SK-MEL-5 (cell line): Measurements from ENCODE around the gene GJD3. TPM values are rescaled to one million over a fixed set of nuclear protein-coding genes. Genes with fewer than 3 reads are reported as not detected.
"Not testable (repeated sequence)": the region's sequence is repeated elsewhere in the genome, so short reads cannot be mapped to it uniquely, and the experiment has no call there.

Experiments used
- DNase-seq: peaks from one replicate; pipeline ENCODE4 v3.0.0-alpha.2; 2016; ENCODE audit warnings: low read depth, low spot score
- in situ Hi-C: cut with HindIII; loops from 2 replicates; pipeline ENCODE4 v1.10.0; 2016; ENCODE audit warnings: low sequenced_read_pairs, high pct_unique_total_duplicates, low pct_unique_long_range_greater_than_20kb
- polyA plus RNA-seq, 2 experiments: library from polyadenylated mRNA; depleted of rRNA; stranded (reverse); fragments of >200 nt; gene quantifications; 2 replicates each; pipeline ENCODE4 v1.2.3, GENCODE V29; 2015
- total RNA-seq: library from RNA; depleted of rRNA; stranded (reverse); fragments of >200 nt; shearing (Covaris generic); gene quantifications from 2 replicates; pipeline ENCODE4 v1.2.3, GENCODE V29; 2014; rRNA removed

Gene GJD3
- total RNA-seq, result not detected in 2 replicates
- polyA plus RNA-seq (2015; cell fraction: cytosol; rRNA removed), result 0.18 TPM in 1 of 2 replicates, not detected in the other
- not detected in 2 replicates for polyA plus RNA-seq (2015; cell fraction: nucleus; rRNA removed)

- in situ Hi-C loops, result no loop called here
Measured at GRCh38 chr17:40364121-40364861, at the start of gene GJD3. Gene GJD3 (minus strand): TSS chr17:40364737. CDS start chr17:40363815, 922 bp downstream.

GRCh38 chr17:40414312-40414711, 49.8 kb upstream of the GJD3 start:
- in situ Hi-C loops, result loop anchor here (25.0 kb wide), 1 partner anchor 352 kb away; the partner anchor contains the start of genes MED24 and THRA
- DNase-seq, result not testable (repeated sequence)

More at GRCh38 chr17:40364121-40364861, at the start of gene GJD3:
- no peak for DNase-seq

GRCh38 chr17:40412880-40413279, 48.3 kb upstream of the GJD3 start:
- DNase-seq, result no peak
- in situ Hi-C loops, result loop anchor here (25.0 kb wide), 1 partner anchor 351 kb away; the partner anchor contains the start of genes MED24 and THRA

GRCh38 chr17:40411821-40412220, 47.3 kb upstream of the GJD3 start:
- no peak for DNase-seq
- in situ Hi-C loops, result loop anchor here (25.0 kb wide), 1 partner anchor 350 kb away; the partner anchor contains the start of genes MED24 and THRA

GRCh38 chr17:40410082-40410481, 45.5 kb upstream of the GJD3 start:
- DNase-seq, result no peak
- in situ Hi-C loops, result loop anchor here (25.0 kb wide), 1 partner anchor 348 kb away; the partner anchor contains the start of genes MED24 and THRA

- DNase-seq, result not testable (repeated sequence)
- in situ Hi-C loops, result loop anchor here (25.0 kb wide), 1 partner anchor 347 kb away; the partner anchor contains the start of genes MED24 and THRA
Measured at GRCh38 chr17:40409540-40409939, 45.0 kb upstream of the GJD3 start.

- DNase-seq, result no peak
- in situ Hi-C loops, result loop anchor here (25.0 kb wide), 1 partner anchor 345 kb away; the partner anchor contains the start of genes MED24 and THRA
Measured at GRCh38 chr17:40407460-40407859, 42.9 kb upstream of the GJD3 start.

GRCh38 chr17:40404003-40404402, 39.5 kb upstream of the GJD3 start:
- in situ Hi-C loops, result loop anchor here (25.0 kb wide), 1 partner anchor 342 kb away; the partner anchor contains the start of genes MED24 and THRA
- no peak for DNase-seq

- in situ Hi-C loops, result loop anchor here (25.0 kb wide), 1 partner anchor 340 kb away; the partner anchor contains the start of genes MED24 and THRA
- DNase-seq, result no peak
Measured at GRCh38 chr17:40402668-40403067, 38.1 kb upstream of the GJD3 start.

GRCh38 chr17:40399185-40399584, 34.6 kb upstream of the GJD3 start:
- peak; percentile 83 for DNase-seq

GRCh38 chr17:40386555-40386954, 22.0 kb upstream of the GJD3 start:
- in situ Hi-C loops, result not testable (repeated sequence)

More at GRCh38 chr17:40399185-40399584, 34.6 kb upstream of the GJD3 start:
- in situ Hi-C loops, result no loop called here

GRCh38 chr17:40382251-40382650, 17.7 kb upstream of the GJD3 start:
- DNase-seq, result no peak
- in situ Hi-C loops, result no loop called here

More at GRCh38 chr17:40386555-40386954, 22.0 kb upstream of the GJD3 start:
- DNase-seq, result not testable (repeated sequence)

GRCh38 chr17:40378966-40379365, 14.4 kb upstream of the GJD3 start:
- in situ Hi-C loops, result no loop called here

GRCh38 chr17:40377832-40378231, 13.3 kb upstream of the GJD3 start:
- no peak for DNase-seq
- in situ Hi-C loops, result no loop called here

More at GRCh38 chr17:40378966-40379365, 14.4 kb upstream of the GJD3 start:
- no peak for DNase-seq

GRCh38 chr17:40376541-40376940, 12.0 kb upstream of the GJD3 start:
- in situ Hi-C loops, DNase-seq: not testable (repeated sequence)

GRCh38 chr17:40375786-40376185, 11.2 kb upstream of the GJD3 start:
- DNase-seq, in situ Hi-C loops: not testable (repeated sequence)

GRCh38 chr17:40374821-40375498, 10.4 kb upstream of the GJD3 start:
- no peak for DNase-seq
- in situ Hi-C loops, result no loop called here

GRCh38 chr17:40373999-40374398, 9.5 kb upstream of the GJD3 start:
- DNase-seq, result no peak
- in situ Hi-C loops, result no loop called here
